Activated T-cell treated with anti-CD3 and anti-CD28 coated beads for 4 hours (primary cell): ENCODE measurements around the gene AANAT.
A peak's percentile ranks its signal among the peaks of the same experiment; 100 is the strongest.

Experiments
- DNase-seq: peaks from one replicate; pipeline ENCODE4 v3.0.0-alpha.2; 2020

AANAT gene

DNA sequence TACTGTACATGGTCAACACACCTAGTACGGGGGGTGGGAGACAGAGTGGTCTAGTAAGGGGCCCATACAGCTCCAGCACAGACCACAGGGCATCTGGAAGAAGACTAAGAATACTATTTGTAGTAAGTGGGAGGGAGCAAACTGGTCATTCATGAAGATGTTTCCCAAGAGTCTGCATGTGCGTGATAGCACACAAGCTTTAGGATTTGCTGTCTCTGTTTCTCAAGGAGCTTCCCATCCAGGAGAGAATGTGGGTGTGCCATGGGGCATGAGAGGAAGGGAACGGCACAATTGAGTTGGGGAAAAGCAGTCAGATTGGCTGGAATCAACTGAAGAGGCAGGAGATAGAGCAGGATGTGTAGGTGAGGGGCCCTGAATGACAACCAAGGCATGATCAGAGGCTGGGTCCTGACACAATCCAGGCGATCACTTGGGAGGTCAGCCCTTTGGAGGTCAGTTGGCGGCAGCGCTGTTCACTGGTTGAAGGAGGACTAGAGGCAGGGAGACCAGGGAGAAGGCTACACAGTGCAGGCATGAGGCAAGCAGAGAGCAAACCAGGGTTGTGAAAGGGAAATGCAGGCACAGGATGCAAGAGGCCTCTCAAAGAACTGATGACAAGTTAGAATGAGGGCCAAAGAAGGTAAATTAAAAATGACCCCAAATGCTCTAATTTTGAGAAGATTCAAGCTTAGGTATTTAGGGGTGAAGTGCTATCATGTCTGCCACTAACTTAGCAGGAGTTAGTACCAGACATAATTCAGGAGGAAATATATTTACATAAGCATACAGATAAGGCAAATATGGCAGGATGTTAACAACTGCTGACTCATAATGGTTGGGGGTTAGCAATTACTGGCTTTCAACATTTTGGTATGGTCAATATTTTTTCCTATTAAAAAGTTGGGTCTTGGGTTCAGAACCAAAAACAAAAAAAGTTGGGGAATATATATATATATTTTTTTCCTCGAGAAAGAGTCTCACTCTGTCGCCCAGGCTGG is 24.8 kb upstream of the AANAT start:
- no peak for DNase-seq

DNA sequence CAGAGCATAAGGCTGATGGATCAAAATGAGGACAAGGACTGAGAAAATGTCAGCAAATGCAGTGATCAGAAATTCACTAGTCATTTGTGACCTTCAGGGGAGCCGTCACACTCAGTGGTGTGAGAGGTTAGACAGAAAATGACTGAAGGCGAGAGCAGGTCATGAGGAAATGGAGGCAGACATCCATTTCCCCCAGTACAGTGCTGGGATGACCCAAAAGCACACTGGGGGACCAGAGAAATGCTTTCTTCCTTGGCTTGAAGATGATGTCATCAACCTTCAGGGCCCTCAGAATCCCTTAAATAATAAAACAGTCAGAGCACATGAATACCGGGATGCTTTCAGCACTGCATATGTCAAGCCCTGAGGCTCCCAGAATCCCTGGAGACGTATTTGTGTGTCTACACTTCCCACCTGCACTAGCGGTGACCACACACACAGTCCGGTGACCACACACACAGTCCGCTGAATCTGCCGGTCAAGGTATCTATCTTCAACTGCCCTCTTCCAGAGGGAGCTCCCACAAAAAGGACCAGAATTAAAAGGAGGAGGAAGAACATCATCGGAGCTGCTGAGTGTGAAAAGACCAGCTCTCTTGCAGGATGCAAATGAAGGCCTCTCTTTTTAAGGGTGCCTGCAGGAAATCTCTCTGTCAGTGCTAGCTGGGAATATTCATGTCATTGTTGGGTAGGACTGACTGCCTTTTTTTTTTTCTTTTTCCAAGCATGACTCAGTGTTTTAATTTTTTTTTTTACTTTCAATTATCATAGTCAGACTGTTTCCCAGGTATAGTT is 22.7 kb upstream of the AANAT start:
- DNase-seq = no peak

DNA sequence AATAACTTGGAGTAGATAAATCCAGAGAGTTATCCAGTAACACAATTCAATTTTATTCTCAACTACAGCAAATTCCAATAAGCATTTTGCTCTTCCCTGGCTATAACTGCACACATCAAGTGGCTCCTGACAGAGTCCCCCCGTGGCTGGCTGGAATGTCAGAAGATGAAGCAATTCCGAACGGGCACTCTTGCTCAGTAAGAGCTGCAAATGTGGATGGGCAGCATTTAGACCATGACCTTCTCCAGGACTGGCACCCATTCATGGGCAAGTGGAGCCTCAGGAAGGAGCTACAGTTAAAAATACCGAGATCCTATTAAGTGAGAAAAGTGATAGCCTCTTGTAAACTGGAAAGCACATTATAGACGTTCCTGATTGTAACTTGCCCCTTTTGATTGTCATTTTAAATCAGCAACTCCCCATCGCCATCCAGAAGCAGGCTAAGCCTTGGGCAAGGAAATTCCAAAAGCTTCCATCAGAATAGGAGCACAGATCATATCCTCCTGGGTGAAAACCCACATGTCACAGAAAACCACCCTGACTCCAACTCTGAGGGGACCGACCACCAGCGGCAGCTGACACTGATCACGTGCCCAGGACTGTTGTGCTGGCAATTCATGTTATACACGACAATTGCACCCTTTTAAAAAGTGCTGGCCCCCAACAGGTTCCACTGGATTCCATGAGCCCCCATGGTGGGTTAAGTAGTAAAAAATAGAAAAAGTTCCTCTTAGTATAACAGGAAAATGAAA is 21.5 kb upstream of the AANAT start:
- no peak for DNase-seq

GRCh38 chr17:76446449-76447231 is 20.8 kb upstream of the AANAT start:
- no peak for DNase-seq

GRCh38 chr17:76447931-76448652 is 19.3 kb upstream of the AANAT start:
- DNase-seq = no peak

DNA sequence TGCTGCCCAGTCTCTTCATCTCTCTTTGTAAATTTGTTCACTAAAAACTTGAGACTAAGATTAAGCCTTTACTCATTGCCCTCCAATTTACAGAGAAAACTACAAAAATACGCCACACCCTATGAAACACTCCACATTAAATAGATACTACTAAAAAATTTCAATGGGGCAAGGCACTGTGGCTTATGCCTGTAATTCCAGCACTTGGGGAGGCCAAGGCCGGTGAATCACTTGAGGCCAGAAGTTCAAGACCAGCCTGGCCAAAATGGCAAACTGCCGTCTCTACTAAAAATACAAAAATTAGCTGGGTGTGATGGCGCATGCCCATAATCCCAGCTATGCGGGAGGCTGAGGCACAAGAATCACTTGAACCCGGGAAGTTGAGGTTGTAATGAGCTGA is 18.3 kb upstream of the AANAT start:
- no peak for DNase-seq

GRCh38 chr17:76451506-76451905 is 15.9 kb upstream of the AANAT start:
- DNase-seq = no peak

GRCh38 chr17:76452127-76452659 is 15.2 kb upstream of the AANAT start:
- no peak for DNase-seq

- peak; percentile 85 for DNase-seq
These were observed 14.6 kb upstream of the AANAT start, which contains the start of gene UBE2O for GRCh38 chr17:76452660-76453430. UBE2O (minus strand) TSS chr17:76453152; CDS start chr17:76453141, 11 bp downstream.

DNA sequence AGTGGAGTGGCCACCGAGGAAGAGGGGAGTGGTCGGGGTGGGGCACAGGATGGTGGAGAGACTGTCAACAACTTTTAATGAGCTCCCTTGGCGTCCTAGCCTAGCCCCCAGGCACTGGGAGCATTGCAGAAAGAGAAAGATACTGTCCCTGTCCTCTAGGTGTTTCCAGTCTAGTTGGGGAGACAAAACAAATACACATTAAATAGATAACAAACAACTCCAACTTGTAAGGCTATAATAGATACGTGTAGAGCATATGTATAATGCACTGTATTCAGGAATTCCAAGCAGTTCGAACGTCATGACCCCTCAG is 14.0 kb upstream of the AANAT start:
- DNase-seq = no peak

DNA sequence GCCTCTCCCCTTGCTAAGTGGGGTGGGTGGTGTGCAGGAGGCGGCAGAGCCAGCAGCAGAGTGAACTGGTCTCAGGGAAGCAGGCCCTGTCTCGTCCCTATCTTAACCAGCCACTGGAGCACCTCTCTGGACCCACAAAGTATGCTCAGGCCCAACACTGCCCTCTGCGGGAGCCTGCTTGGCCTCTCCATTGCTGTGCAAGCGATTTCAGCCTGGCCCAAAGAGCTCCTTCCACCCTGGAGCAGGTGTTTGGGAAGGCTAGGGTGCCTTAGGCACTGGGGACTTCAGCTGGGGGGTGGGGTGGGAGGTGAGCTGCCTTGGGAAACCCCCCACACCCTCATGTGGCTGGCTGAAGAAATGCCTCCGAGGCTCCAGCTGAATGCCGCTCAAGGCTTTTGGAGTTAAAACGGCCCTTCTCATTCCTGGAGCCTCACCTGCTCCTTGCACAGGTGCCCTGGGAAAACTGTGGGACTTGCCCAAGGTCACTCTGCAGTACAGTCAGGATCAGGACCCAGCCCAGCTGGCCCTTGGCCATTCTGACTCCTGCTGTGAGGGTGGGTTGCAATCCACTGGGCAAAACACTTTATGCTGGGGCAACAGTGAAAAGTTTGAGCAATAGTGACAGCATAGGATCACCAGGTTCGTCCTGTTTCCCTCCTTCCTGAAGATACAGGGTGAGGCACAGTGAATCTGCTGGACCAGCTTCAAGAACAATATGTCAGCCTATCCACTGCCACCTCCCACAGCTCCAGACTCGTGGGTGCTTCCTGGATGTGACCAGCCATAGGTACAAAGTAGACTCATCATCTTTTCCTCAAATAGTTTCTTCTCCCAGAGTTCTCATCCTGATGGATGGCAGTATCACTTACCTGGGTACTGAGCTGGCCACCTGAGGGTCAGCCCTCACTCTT is 8.6 kb upstream of the AANAT start:
- DNase-seq = no peak

- DNase-seq = no peak
These were observed 7.7 kb upstream of the AANAT start for GRCh38 chr17:76459674-76460073.

- DNase-seq = no peak
These were observed 5.4 kb upstream of the AANAT start for GRCh38 chr17:76461765-76462555.

DNA sequence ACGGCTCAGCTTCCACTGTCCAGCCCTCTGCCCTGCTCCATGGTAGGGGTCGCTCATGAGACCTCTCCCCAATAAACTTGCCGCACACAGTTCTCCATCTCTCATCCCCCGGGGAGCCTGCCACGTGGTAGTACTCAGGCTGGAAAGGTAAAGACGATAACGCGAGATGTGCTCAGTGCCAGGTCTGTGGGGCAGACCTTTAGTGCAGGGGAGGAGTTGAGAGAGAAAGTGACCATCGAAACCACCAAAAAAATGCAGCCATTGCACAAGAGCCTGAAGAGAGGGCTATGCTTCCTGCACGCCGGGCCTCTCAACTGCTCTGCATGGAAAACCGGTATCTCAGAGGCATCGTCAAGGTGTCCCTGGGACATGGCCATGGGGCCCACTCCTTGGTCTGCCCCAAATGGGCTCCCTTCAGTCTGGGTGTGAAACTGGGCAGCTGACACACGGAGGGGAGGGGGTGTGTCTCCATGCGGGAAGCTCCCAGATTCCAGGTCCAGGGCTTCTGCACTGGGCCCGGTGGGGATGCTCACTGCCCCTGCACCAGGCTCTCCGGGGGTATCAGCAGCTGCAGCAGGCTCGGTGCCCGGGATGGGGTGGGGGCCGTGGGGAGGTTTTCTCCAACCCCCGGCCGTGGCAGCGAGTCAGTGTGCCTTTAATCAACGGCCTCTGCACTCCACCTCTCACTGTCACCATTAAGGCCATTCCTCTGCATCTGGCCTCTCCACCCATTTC is 4.7 kb upstream of the AANAT start:
- DNase-seq = no peak

GRCh38 chr17:76466775-76467130 is 650 bp upstream of the AANAT start:
- no peak for DNase-seq

- no peak for DNase-seq
These were observed 618 bp downstream of the AANAT start for GRCh38 chr17:76467809-76468633.

DNA sequence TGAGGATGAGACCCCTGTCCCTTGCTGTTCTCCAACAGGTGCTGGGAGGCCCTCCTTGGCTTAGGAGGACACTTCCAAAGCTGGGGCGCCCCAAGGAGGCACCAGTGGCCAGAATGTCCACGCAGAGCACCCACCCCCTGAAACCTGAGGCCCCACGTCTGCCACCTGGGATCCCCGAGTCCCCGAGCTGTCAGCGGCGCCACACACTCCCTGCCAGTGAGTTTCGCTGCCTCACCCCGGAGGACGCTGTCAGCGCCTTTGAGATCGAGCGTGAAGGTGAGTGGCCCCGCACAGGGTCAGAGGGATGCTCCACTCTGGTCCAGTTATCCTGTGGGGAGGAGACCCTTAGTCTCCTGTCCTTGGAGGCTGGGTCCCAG is 1.2 kb downstream of the AANAT start:
- DNase-seq = no peak
